Prostate gland (tissue), 2 donors: Measurements from ENCODE around the gene SFSWAP.

ENCODE experiments used
- POLR2A ChIP-seq: fragments of 450-650 bp; IDR thresholded peaks from one replicate; pipeline ENCODE4 v1.6.1; 2016; ENCODE audit warnings: antibody characterized with exemption, mild to moderate bottlenecking
- POLR2AphosphoS5 ChIP-seq: sonication (generic); formaldehyde crosslinking; IDR thresholded peaks from one replicate; pipeline ENCODE4 v1.6.1; 2017; ENCODE audit warnings: antibody characterized with exemption
- TF ChIP-seq, protein P1 (sequence below), 4 experiments: fragments of 200-600 bp in 2 of 4; fragments of 450-650 bp in 2 of 4; sonication (generic) in 2 of 4; IDR thresholded peaks; 1 replicate in 3 of 4; 2 replicates in 1 of 4; pipeline ENCODE4 v1.5.1; 2016 to 2019; ENCODE audit warnings: antibody characterized with exemption in 4 of 4, mild to moderate bottlenecking in 2 of 4, moderate library complexity in 2 of 4

DNA sequence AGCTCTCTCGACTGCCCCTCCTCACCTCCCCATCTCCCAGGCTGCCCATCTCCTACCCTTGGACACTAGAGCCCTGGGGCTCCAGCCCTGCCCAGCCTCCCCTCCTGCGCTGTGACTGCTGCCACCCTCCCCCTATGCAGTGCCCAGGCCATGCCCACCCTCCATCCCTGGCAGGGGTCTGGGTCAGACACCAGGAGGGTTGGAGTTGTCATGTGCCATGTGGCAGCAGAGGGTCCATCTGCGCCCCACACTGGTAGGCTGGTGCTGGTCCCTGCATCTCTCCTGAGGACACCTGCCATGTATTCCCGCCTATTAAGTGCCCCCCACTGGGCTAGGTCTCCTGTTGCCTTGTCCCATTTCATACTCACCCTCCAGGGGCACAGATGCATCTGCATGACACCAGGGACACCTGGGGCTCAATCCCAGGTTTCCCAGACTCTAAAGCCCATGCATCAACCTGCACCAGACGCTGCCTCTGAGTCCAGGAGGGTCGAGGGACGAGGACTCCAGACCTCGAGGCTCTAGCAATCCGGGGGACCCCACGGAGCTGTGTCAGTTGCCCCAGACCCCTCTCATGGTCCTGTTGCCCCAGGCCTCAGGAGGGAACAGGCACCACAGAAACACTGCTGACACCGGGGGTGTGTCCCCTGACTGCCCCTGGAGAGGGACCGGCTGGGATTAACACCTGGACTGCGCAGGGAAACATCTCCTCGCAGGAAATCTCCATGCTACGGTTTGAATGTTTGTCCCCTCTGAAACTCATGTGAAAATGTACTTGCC is 23.4 kb upstream of the SFSWAP start:
- TF ChIP-seq, protein P1, sequence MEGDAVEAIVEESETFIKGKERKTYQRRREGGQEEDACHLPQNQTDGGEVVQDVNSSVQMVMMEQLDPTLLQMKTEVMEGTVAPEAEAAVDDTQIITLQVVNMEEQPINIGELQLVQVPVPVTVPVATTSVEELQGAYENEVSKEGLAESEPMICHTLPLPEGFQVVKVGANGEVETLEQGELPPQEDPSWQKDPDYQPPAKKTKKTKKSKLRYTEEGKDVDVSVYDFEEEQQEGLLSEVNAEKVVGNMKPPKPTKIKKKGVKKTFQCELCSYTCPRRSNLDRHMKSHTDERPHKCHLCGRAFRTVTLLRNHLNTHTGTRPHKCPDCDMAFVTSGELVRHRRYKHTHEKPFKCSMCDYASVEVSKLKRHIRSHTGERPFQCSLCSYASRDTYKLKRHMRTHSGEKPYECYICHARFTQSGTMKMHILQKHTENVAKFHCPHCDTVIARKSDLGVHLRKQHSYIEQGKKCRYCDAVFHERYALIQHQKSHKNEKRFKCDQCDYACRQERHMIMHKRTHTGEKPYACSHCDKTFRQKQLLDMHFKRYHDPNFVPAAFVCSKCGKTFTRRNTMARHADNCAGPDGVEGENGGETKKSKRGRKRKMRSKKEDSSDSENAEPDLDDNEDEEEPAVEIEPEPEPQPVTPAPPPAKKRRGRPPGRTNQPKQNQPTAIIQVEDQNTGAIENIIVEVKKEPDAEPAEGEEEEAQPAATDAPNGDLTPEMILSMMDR (IDR thresholded peaks at IDR 0.05): no peak
- TF ChIP-seq POLR2A: no peak
- TF ChIP-seq POLR2AphosphoS5: no peak
